Measurements from ENCODE around the gene CST7.

Gene CST7

GRCh38 chr20:25005220-25005619 lies 56.2 kb downstream of the CST7 start:
- peak; percentile 52 for DNase-seq (ENCODE audit: low spot score)

DNA sequence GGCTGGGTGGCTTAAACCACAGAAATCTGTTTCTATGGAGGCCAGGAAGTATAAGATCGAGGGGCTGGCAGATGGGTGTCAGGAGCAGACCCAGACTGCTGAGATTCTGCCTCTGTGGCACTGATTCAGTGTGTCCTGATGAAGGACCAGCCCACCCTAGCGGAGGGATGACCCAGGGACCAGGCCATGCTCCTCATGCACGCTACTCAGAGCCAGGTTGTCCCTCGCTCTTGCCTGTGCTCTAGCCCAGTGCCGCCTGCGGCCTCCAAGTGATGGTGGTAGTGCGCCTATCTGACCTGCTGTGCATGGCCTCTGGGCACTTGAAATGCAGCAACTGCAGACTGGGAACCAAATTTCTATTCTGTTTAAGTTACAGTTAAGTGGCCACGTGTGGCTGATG lies 56.6 kb downstream of the CST7 start:
- no peak for DNase-seq (ENCODE audit: low spot score)

GRCh38 chr20:25006431-25007167 lies 57.5 kb downstream of the CST7 start:
- DNase-seq (ENCODE audit: low spot score): no peak

DNA sequence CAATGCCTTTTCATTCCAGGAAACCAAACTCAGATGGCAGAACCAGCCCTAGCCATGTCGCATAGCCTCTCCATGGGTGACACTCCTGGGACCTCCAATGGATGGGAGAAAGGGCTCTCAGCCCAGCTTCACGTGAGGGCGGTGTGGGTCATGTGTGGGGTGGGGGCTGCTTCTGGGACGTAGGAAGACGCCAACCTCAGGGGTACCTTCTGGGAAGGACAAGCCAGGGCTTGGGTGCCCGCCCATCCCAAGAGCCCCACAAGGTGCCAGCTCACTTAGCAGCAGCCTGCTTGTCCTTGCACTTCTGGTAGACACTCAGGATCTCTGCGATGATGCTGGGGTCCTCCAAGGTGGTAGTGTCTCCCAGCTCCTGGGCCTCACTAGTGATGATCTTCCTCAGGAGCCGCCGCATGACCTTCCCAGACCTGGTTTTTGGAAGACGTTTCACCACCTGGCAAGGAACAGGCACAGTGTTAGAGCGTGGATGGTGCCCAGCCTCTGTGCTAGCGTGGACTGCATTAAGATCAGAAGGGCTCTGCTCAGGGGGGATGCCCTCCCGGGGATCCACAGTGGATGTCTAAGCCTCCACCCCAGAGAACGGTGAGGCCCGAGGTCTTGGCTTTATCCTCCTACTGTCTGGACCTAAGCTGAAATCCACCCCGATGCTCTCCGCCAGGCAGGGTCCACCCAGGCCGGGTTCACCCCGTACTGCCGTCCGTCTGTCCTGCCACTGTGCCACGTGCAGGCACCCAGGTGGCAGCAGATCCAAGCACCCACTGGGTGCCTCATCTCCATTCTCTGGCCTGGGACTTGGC lies 58.6 kb downstream of the CST7 start:
- DNase-seq (ENCODE audit: low spot score): no peak

DNA sequence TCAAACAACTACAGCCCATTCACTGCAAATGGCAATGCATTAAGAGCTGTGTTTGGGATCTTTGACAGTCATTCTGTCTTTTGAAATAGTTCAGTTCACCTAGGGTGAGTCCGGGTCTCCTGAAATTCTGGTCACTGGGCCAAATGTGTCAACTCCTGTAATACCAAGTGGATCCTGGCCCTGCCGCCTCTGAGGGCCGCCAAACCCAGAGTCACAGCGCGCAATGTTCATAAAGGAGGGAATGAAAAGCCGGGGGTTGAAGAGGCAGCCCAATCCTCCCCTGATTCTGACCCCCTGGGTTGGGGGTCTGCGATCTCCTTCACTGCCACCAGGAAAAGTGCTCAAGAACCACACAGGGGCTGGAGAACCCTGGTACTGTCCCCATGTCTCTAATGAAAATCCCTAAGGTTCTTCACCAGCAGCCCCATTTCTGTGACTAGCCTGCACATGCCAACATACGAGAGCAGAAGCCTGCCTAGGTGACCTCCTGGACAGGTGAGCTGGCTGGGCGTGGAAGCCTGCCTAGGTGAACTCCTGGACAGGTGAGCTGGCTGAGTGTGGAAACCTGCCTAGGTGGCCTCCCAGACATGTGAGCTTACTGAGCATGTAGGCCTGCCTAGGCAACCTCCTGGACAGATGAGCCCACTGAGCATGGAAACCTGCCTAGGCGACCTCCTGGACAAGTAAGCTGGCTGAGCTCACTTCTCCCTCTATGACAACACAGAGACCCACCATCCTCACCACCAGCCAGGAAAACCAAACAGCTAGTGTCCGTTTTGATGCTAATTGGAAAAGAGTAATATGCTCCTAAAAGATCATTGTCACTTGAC lies 59.5 kb downstream of the CST7 start:
- DNase-seq (ENCODE audit: low spot score): no peak

Measured in putamen (tissue), 1 donor.